NCI-H345 (cell line): ENCODE data around the gene CHST9.
A peak's percentile ranks its signal among the peaks of the same experiment; 100 is the strongest.

ENCODE experiments used
- DNase-seq: peaks from one replicate; lab custom pipeline; 2025; lab: John Stamatoyannopoulos, UW

The CHST9 gene

GRCh38 chr18:27093290-27093689 lies 91.8 kb downstream of the CHST9 start:
- peak; percentile 17 for DNase-seq

GRCh38 chr18:27081701-27082100 lies 103.4 kb downstream of the CHST9 start:
- DNase-seq: no peak

GRCh38 chr18:27075828-27076227 lies 109.3 kb downstream of the CHST9 start:
- peak; percentile 35 for DNase-seq

- no peak for DNase-seq
Observed at GRCh38 chr18:27073404-27073830, 111.7 kb downstream of the CHST9 start.

GRCh38 chr18:27064673-27065072 lies 120.4 kb downstream of the CHST9 start:
- no peak for DNase-seq

GRCh38 chr18:27062802-27063201 lies 122.3 kb downstream of the CHST9 start:
- DNase-seq: no peak

GRCh38 chr18:27061488-27062095 lies 123.5 kb downstream of the CHST9 start:
- no peak for DNase-seq

- DNase-seq: peak; percentile 81
Observed at GRCh38 chr18:27057519-27058234, 127.4 kb downstream of the CHST9 start.

- no peak for DNase-seq
Observed at GRCh38 chr18:27054926-27055325, 130.2 kb downstream of the CHST9 start.

GRCh38 chr18:27049969-27050368 lies 135.1 kb downstream of the CHST9 start:
- no peak for DNase-seq

GRCh38 chr18:27045342-27045741 lies 139.8 kb downstream of the CHST9 start:
- no peak for DNase-seq

GRCh38 chr18:27042177-27042576 lies 142.9 kb downstream of the CHST9 start:
- no peak for DNase-seq

GRCh38 chr18:27040796-27041195 lies 144.3 kb downstream of the CHST9 start:
- DNase-seq: no peak

GRCh38 chr18:27033722-27034121 lies 151.4 kb downstream of the CHST9 start:
- no peak for DNase-seq

GRCh38 chr18:27030421-27030820 lies 154.7 kb downstream of the CHST9 start:
- no peak for DNase-seq

GRCh38 chr18:27022477-27022876 lies 162.6 kb downstream of the CHST9 start:
- DNase-seq: no peak

GRCh38 chr18:27017901-27018500 lies 167.1 kb downstream of the CHST9 start:
- DNase-seq: peak; percentile 27

GRCh38 chr18:27014841-27015240 lies 170.3 kb downstream of the CHST9 start:
- DNase-seq: no peak

GRCh38 chr18:27010784-27011183 lies 174.3 kb downstream of the CHST9 start:
- DNase-seq: no peak

- no peak for DNase-seq
Observed at GRCh38 chr18:27009293-27009692, 175.8 kb downstream of the CHST9 start.

- no peak for DNase-seq
Observed at GRCh38 chr18:27008575-27008974, 176.5 kb downstream of the CHST9 start.

GRCh38 chr18:27007880-27008279 lies 177.2 kb downstream of the CHST9 start:
- no peak for DNase-seq

GRCh38 chr18:27005589-27005988 lies 179.5 kb downstream of the CHST9 start:
- DNase-seq: peak; percentile 11
